ENCODE measurements around the gene MBD6.
"Not testable (repeated sequence)": the region's sequence is repeated elsewhere in the genome, so short reads cannot be mapped to it uniquely, and the experiment has no call there.

MBD6 gene

GRCh38 chr12:57554453-57554852, 31.8 kb downstream of the MBD6 start:
- H3K36me3 Mint-ChIP-seq (ENCODE audit: low read depth): no peaks in the 10 kb centered on the region
- peaks cover 8% of the 10 kb centered on the region for H3K4me1 Mint-ChIP-seq (ENCODE audit: low read depth)
- H3K4me3 Mint-ChIP-seq: no peak overlapping the region
- no peak overlapping the region for H3K27ac Mint-ChIP-seq
- H3K9me3 Mint-ChIP-seq: no peaks in the 10 kb centered on the region
- peaks cover 4% of the 10 kb centered on the region for H3K27me3 Mint-ChIP-seq

DNA sequence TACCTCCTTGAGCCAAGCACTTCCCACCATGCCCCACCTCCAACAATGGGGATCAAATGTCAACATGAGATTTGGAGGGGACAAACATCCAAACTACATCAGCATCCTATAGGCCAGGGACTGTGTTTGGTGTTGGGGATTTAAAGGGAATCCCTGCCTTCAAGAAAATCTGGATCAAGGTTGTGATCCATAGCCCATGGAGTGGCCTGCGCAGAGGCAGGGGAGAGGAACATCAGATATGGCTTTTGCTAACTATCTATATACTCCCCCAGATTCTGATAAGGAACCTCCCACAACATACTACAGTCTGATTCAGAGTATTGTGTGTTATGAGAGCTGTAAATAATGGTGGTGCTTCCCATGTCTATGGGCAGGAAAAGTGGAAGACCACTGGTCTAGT, 32.3 kb downstream of the MBD6 start:
- H3K9me3 Mint-ChIP-seq: no peaks in the 10 kb centered on the region
- peaks cover 8% of the 10 kb centered on the region for H3K4me1 Mint-ChIP-seq (ENCODE audit: low read depth)
- H3K4me3 Mint-ChIP-seq: no peak overlapping the region
- peaks cover 4% of the 10 kb centered on the region for H3K27me3 Mint-ChIP-seq
- H3K36me3 Mint-ChIP-seq (ENCODE audit: low read depth): no peaks in the 10 kb centered on the region
- H3K27ac Mint-ChIP-seq: no peak overlapping the region

GRCh38 chr12:57558864-57559263, 36.2 kb downstream of the MBD6 start:
- Mint-ChIP-seq H3K36me3 (ENCODE audit: low read depth) (no peaks in the 10 kb centered on the region), H3K27me3 (peaks cover 11% of the 10 kb centered on the region), H3K9me3 (no peaks in the 10 kb centered on the region), H3K4me3 (no peak overlapping the region), H3K4me1 (ENCODE audit: low read depth) (no peaks in the 10 kb centered on the region), H3K27ac (no peak overlapping the region)

DNA sequence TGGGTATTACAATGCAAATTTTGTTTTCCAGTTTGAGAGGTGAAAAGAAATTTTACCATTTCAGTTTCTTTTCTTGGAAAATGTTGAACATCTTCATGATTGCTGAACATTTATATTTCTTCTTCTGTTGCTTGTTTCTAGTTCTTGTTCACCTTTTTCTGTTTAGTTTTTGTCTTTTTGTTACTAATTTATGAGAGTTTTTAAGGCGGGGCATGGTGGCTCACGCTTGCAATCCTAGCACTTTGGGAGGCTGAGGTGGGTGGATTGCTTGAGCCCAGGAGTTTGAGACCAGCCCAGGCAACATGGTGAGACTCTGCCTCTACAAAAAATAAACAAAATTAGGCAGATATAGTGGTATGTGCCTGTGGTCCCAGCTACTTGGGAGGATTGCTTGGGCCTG, 37.9 kb downstream of the MBD6 start:
- no peaks in the 10 kb centered on the region for H3K36me3 Mint-ChIP-seq (ENCODE audit: low read depth)
- H3K4me3 Mint-ChIP-seq: no peak overlapping the region
- H3K27me3 Mint-ChIP-seq: peaks cover 11% of the 10 kb centered on the region
- no peaks in the 10 kb centered on the region for H3K9me3 Mint-ChIP-seq
- H3K27ac Mint-ChIP-seq: no peak overlapping the region
- H3K4me1 Mint-ChIP-seq (ENCODE audit: low read depth): no peaks in the 10 kb centered on the region

DNA sequence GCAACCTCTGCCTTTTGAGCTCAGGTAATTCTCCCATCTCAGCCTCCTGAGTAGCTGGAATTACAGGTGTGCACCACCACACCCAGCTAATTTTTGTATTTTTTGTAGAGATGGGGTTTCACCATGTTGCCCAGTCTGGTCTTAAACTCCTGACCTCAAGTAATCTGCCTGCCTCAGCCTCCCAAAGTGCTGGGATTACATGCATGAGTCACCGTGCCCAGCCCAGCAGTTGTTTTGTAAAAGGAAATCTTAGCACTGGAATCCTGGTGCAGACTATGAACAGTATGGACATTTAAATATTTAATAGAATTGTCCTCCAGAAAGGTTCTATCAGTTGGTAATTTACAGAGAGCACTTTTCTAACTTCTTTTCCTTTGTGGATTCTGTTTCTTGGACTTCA, 38.5 kb downstream of the MBD6 start:
- H3K4me3 Mint-ChIP-seq; H3K4me1 Mint-ChIP-seq (ENCODE audit: low read depth); H3K27ac Mint-ChIP-seq; H3K9me3 Mint-ChIP-seq; H3K36me3 Mint-ChIP-seq (ENCODE audit: low read depth): not testable (repeated sequence)
- H3K27me3 Mint-ChIP-seq: peaks cover 11% of the 10 kb centered on the region

DNA sequence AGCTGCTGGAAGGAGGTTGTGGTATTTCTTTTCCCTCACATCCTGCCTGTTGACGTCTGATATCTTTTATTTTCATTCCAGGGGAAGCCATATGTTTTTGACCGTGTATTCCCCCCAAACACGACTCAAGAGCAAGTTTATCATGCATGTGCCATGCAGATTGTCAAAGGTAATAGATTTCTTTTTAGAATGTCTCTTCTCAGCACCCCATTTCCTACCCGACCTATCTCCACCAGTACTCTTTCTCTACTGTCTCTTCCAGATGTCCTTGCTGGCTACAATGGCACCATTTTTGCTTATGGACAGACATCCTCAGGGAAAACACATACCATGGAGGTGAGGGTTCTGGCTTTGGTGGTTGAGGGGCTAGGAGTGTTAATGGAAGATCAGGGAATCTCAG, 40.7 kb downstream of the MBD6 start:
- Mint-ChIP-seq H3K27me3 (peaks cover 11% of the 10 kb centered on the region), H3K36me3 (ENCODE audit: low read depth) (no peaks in the 10 kb centered on the region), H3K27ac (no peak overlapping the region), H3K9me3 (no peaks in the 10 kb centered on the region), H3K4me1 (ENCODE audit: low read depth) (no peaks in the 10 kb centered on the region), H3K4me3 (no peak overlapping the region)

DNA sequence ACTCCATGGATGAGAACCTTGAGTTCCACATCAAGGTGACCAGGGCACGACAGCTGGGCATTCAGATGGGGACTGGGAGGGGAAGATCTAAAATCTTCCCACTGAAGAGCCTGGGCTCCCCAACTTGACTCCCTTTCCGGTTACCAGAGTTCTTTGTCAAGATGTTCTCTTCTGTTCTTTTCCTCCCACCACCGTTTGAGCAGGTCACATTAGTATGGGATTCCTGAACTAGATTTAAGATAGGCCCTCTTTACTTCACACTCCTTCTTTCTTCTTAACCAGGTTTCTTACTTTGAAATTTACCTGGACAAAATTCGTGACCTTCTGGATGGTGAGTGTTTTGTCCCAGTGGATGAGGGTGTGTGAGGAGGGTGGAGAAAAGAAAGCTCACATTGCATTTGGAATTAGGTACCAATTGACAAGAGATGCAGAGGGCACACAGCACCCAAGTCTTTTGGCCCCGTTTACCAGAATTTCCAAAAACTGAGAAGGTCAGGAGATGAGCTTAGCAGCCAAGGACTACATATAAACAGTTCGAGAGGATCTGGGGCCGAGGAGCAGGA, 41.6 kb downstream of the MBD6 start:
- Mint-ChIP-seq H3K9me3 (no peaks in the 10 kb centered on the region), H3K36me3 (ENCODE audit: low read depth) (no peaks in the 10 kb centered on the region), H3K27me3 (peaks cover 11% of the 10 kb centered on the region), H3K4me1 (ENCODE audit: low read depth) (no peaks in the 10 kb centered on the region), H3K27ac (no peak overlapping the region), H3K4me3 (no peak overlapping the region)

DNA sequence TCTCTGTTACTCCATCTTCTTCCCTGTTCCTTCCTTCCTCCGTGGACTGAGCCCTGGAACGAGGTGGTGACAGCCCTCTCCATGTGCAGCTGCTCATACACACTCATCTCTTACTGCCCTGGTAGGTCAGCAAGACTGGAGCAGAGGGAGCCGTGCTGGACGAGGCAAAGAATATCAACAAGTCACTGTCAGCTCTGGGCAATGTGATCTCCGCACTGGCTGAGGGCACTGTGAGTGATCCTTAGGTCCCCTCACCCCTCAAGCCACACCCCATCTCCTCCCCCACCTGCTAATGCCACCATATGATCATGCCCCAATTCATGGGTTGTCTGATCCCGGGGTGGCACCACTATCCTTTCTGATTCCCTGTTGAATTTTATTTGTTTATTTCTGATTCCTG, 46.2 kb downstream of the MBD6 start:
- no peaks in the 10 kb centered on the region for H3K27me3 Mint-ChIP-seq
- H3K9me3 Mint-ChIP-seq: no peaks in the 10 kb centered on the region
- no peak overlapping the region for H3K27ac Mint-ChIP-seq

GRCh38 chr12:57569858-57570257, 47.2 kb downstream of the MBD6 start:
- Mint-ChIP-seq H3K4me3 (no peak overlapping the region), H3K4me1 (ENCODE audit: low read depth) (no peaks in the 10 kb centered on the region), H3K36me3 (ENCODE audit: low read depth) (no peaks in the 10 kb centered on the region), H3K27me3 (no peaks in the 10 kb centered on the region), H3K27ac (no peak overlapping the region), H3K9me3 (no peaks in the 10 kb centered on the region)

More for the DNA sequence above, 46.2 kb downstream of the MBD6 start:
- no peaks in the 10 kb centered on the region for H3K36me3 Mint-ChIP-seq (ENCODE audit: low read depth)
- no peak overlapping the region for H3K4me3 Mint-ChIP-seq
- H3K4me1 Mint-ChIP-seq (ENCODE audit: low read depth): no peaks in the 10 kb centered on the region

DNA sequence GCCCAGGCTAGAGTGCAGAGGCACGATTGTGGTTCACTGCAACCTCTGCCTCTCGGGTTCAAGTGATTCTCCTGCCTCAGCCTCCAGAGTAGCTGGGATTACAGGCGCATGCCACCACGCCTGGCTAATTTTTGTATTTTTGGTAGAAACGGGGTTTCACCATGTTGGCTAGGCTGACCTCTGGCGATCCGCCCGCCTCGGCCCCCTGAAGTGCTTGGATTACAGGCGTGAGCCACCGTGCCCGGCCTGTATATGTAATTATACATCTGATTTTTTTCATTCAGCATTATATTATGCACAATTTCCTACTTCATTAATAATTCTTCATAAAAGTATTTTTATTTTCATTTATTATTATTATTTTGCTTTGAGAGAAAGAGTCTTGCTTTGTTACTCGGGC, 47.8 kb downstream of the MBD6 start:
- H3K4me1 Mint-ChIP-seq (ENCODE audit: low read depth); H3K27me3 Mint-ChIP-seq; H3K4me3 Mint-ChIP-seq; H3K27ac Mint-ChIP-seq; H3K9me3 Mint-ChIP-seq; H3K36me3 Mint-ChIP-seq (ENCODE audit: low read depth): not testable (repeated sequence)

GRCh38 chr12:57571926-57572762, 49.5 kb downstream of the MBD6 start:
- Mint-ChIP-seq H3K9me3 (no peaks in the 10 kb centered on the region), H3K27ac (no peak overlapping the region), H3K4me3 (no peak overlapping the region), H3K36me3 (ENCODE audit: low read depth) (no peaks in the 10 kb centered on the region), H3K4me1 (ENCODE audit: low read depth) (no peaks in the 10 kb centered on the region), H3K27me3 (no peaks in the 10 kb centered on the region)

DNA sequence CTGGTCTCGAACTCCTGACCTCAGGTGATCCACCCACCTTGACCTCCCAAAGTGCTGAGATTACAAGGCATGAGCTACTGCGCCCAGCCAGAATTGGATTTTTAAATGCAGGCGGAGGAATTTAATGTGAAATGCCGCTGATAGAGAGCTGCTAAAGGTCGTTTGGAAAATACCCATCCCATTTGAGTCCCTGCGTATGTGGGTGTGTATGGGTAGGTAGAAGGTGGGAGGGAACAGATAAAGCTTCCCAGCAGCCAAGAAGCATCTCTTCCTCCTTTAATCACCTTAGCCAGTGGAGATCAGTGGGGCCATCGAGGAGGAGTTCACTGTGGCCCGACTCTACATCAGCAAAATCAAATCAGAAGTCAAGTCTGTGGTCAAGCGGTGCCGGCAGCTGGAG, 52.2 kb downstream of the MBD6 start:
- H3K4me3 Mint-ChIP-seq: no peak overlapping the region
- no peaks in the 10 kb centered on the region for H3K27me3 Mint-ChIP-seq
- no peaks in the 10 kb centered on the region for H3K9me3 Mint-ChIP-seq
- no peak overlapping the region for H3K27ac Mint-ChIP-seq
- H3K36me3 Mint-ChIP-seq (ENCODE audit: low read depth): no peaks in the 10 kb centered on the region
- no peaks in the 10 kb centered on the region for H3K4me1 Mint-ChIP-seq (ENCODE audit: low read depth)

GRCh38 chr12:57575771-57576612, 53.4 kb downstream of the MBD6 start:
- Mint-ChIP-seq H3K4me3 (no peak overlapping the region), H3K27me3 (no peaks in the 10 kb centered on the region), H3K9me3 (no peaks in the 10 kb centered on the region), H3K36me3 (ENCODE audit: low read depth) (no peaks in the 10 kb centered on the region), H3K4me1 (ENCODE audit: low read depth) (no peaks in the 10 kb centered on the region), H3K27ac (no peak overlapping the region)

- Mint-ChIP-seq H3K9me3 (no peaks in the 10 kb centered on the region), H3K4me3 (no peak overlapping the region), H3K27ac (no peak overlapping the region), H3K36me3 (ENCODE audit: low read depth) (no peaks in the 10 kb centered on the region), H3K27me3 (no peaks in the 10 kb centered on the region), H3K4me1 (ENCODE audit: low read depth) (no peaks in the 10 kb centered on the region)
Observed at GRCh38 chr12:57576613-57577160, 54.1 kb downstream of the MBD6 start.

Data from stimulated activated naive CD8-positive, alpha-beta T cell treated with anti-CD3 and anti-CD28 coated beads, Interleukin-15, Interleukin-2, amounts not matched to agents 100 ng/mL and 50 ng/mL, for 24 hours (primary cell).